Erythroblast (primary cell): Measurements from ENCODE around the gene SHISA6.

Source experiments
- GATA1 ChIP-seq: IDR thresholded peaks from 2 replicates; pipeline ENCODE4 v1.6.1; 2011; ENCODE audit warnings: low read depth, mild to moderate bottlenecking, control low read depth, low read length, moderate library complexity
- POLR2A ChIP-seq: IDR thresholded peaks from 2 replicates; pipeline ENCODE4 v1.6.1; 2011; ENCODE audit warnings: mild to moderate bottlenecking, low read length

- TF ChIP-seq POLR2A (no peak), GATA1 (no peak)
These were observed 197.7 kb downstream of the SHISA6 start for GRCh38 chr17:11438673-11439072.
